ENCODE data around the gene TRAPPC2.

Gene TRAPPC2

GRCh38 chrX:13700380-13700779 lies 34.0 kb downstream of the TRAPPC2 start:
- Histone ChIP-seq H3K9me3 (ENCODE audit: control insufficient read depth, low read length) (no peaks in the 10 kb centered on the region), H3K4me3 (ENCODE audit: insufficient read depth, low read depth, low read length) (no peak overlapping the region), H3K36me3 (ENCODE audit: control insufficient read depth, insufficient read depth, low read length) (no peaks in the 10 kb centered on the region), H3K27me3 (ENCODE audit: control insufficient read depth, insufficient read depth, low read length, poor library complexity, severe bottlenecking) (no peaks in the 10 kb centered on the region), H3K4me1 (ENCODE audit: control insufficient read depth, insufficient read depth, low read length) (no peaks in the 10 kb centered on the region), H3K27ac (ENCODE audit: insufficient read depth, low read depth, low read length, poor library complexity, severe bottlenecking) (no peak overlapping the region)
- WGBS, 2 experiments, result 94 to 100% methylated on average over 4 of the region's 4 CpGs

DNA sequence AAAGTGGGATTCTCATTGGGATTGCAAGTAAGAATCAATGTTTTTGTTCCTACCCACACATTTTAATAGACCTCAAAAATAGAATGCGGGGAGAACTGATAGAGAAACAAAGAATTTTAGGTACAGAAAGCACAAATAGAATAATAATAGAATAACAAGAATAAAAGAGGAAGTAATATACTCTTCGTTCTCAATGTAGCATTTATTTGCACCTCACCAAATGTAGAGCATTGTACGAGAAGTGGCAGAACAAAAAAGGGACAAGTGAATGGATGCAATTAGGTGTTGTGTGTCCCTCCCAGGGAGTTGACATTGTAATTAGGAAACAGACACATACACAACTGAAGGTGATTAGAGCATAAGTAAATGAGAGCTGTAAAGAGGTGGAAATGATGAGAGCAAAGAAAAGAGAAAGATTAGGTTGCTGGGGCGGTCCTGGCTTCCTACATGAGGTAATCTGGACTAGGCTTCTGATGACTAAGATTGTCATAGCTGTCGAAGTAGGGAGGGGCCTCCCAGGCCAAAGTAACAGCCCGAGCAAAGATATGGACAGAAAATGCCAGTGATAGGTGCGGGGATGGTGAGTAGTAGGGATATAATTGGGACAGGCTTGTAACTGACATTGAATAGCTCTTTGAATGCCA lies 35.1 kb downstream of the TRAPPC2 start:
- Histone ChIP-seq H3K27ac (ENCODE audit: insufficient read depth, low read depth, low read length, poor library complexity, severe bottlenecking) (no peak overlapping the region), H3K4me1 (ENCODE audit: control insufficient read depth, insufficient read depth, low read length) (no peaks in the 10 kb centered on the region), H3K36me3 (ENCODE audit: control insufficient read depth, insufficient read depth, low read length) (no peaks in the 10 kb centered on the region), H3K9me3 (ENCODE audit: control insufficient read depth, low read length) (no peaks in the 10 kb centered on the region), H3K4me3 (ENCODE audit: insufficient read depth, low read depth, low read length) (no peak overlapping the region), H3K27me3 (ENCODE audit: control insufficient read depth, insufficient read depth, low read length, poor library complexity, severe bottlenecking) (no peaks in the 10 kb centered on the region)
- 86 to 87% methylated on average over 4 to 5 of the region's 7 CpGs for WGBS, 2 experiments

- Histone ChIP-seq H3K27me3 (ENCODE audit: control insufficient read depth, insufficient read depth, low read length, poor library complexity, severe bottlenecking) (no peaks in the 10 kb centered on the region), H3K9me3 (ENCODE audit: control insufficient read depth, low read length) (no peaks in the 10 kb centered on the region), H3K4me1 (ENCODE audit: control insufficient read depth, insufficient read depth, low read length) (no peaks in the 10 kb centered on the region), H3K36me3 (ENCODE audit: control insufficient read depth, insufficient read depth, low read length) (no peaks in the 10 kb centered on the region), H3K27ac (ENCODE audit: insufficient read depth, low read depth, low read length, poor library complexity, severe bottlenecking) (no peak overlapping the region), H3K4me3 (ENCODE audit: insufficient read depth, low read depth, low read length) (no peak overlapping the region)
- 80% methylated on average over 1 of the region's 1 CpG; no CpG with 5 or more reads in 1 of the 2 experiments for WGBS, 2 experiments
Measured at GRCh38 chrX:13698432-13698831, 36.0 kb downstream of the TRAPPC2 start.

- Histone ChIP-seq H3K27ac (ENCODE audit: insufficient read depth, low read depth, low read length, poor library complexity, severe bottlenecking) (no peak overlapping the region), H3K27me3 (ENCODE audit: control insufficient read depth, insufficient read depth, low read length, poor library complexity, severe bottlenecking) (no peaks in the 10 kb centered on the region), H3K36me3 (ENCODE audit: control insufficient read depth, insufficient read depth, low read length) (no peaks in the 10 kb centered on the region), H3K9me3 (ENCODE audit: control insufficient read depth, low read length) (no peaks in the 10 kb centered on the region), H3K4me3 (ENCODE audit: insufficient read depth, low read depth, low read length) (no peak overlapping the region), H3K4me1 (ENCODE audit: control insufficient read depth, insufficient read depth, low read length) (peaks cover 2% of the 10 kb centered on the region)
- WGBS, 2 experiments, result 100% methylated on average over 1 of the region's 1 CpG
Measured at GRCh38 chrX:13697976-13698375, 36.4 kb downstream of the TRAPPC2 start.

- Histone ChIP-seq H3K36me3 (ENCODE audit: control insufficient read depth, insufficient read depth, low read length) (no peaks in the 10 kb centered on the region), H3K4me1 (ENCODE audit: control insufficient read depth, insufficient read depth, low read length) (peaks cover 5% of the 10 kb centered on the region), H3K9me3 (ENCODE audit: control insufficient read depth, low read length) (no peaks in the 10 kb centered on the region), H3K27me3 (ENCODE audit: control insufficient read depth, insufficient read depth, low read length, poor library complexity, severe bottlenecking) (no peaks in the 10 kb centered on the region), H3K27ac (ENCODE audit: insufficient read depth, low read depth, low read length, poor library complexity, severe bottlenecking) (no peak overlapping the region), H3K4me3 (ENCODE audit: insufficient read depth, low read depth, low read length) (no peak overlapping the region)
- 100% methylated on average over 1 of the region's 2 CpGs; no CpG with 5 or more reads in 1 of the 2 experiments for WGBS, 2 experiments
Measured at GRCh38 chrX:13697455-13697854, 37.0 kb downstream of the TRAPPC2 start.

GRCh38 chrX:13695601-13696115 lies 38.8 kb downstream of the TRAPPC2 start:
- 98 to 99% methylated on average over 4 of the region's 4 CpGs for WGBS, 2 experiments
- H3K4me3 ChIP-seq (ENCODE audit: insufficient read depth, low read depth, low read length), result no peak overlapping the region

DNA sequence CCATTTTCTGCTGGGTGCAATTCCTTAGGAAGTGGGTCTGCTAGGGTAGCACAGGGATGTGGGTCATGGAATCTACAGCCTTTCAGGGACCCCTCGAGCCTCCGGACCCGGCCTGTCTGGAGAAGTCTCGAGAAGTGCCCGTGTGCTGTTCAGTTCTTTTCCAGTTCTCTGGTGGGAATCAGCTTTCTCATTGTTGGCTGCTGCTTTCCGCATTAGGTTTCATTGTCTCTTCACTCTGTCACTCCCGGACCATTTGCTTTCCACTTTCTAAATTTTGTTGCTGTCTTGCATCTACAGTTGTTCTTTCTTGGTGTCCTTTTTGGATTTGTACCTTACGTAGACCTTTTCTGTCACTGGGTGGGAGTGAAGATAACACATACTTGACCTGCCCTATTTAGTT lies 39.4 kb downstream of the TRAPPC2 start:
- Histone ChIP-seq H3K4me3 (ENCODE audit: insufficient read depth, low read depth, low read length) (no peak overlapping the region), H3K4me1 (ENCODE audit: control insufficient read depth, insufficient read depth, low read length) (peaks cover 5% of the 10 kb centered on the region), H3K27me3 (ENCODE audit: control insufficient read depth, insufficient read depth, low read length, poor library complexity, severe bottlenecking) (no peaks in the 10 kb centered on the region), H3K9me3 (ENCODE audit: control insufficient read depth, low read length) (no peaks in the 10 kb centered on the region), H3K36me3 (ENCODE audit: control insufficient read depth, insufficient read depth, low read length) (no peaks in the 10 kb centered on the region), H3K27ac (ENCODE audit: insufficient read depth, low read depth, low read length, poor library complexity, severe bottlenecking) (no peak overlapping the region)
- WGBS, 2 experiments, result 92 to 94% methylated on average over 8 of the region's 8 CpGs

More at GRCh38 chrX:13695601-13696115, 38.8 kb downstream of the TRAPPC2 start:
- H3K4me1 ChIP-seq (ENCODE audit: control insufficient read depth, insufficient read depth, low read length), result peaks cover 5% of the 10 kb centered on the region
- no peaks in the 10 kb centered on the region for H3K27me3 ChIP-seq (ENCODE audit: control insufficient read depth, insufficient read depth, low read length, poor library complexity, severe bottlenecking)
- no peak overlapping the region for H3K27ac ChIP-seq (ENCODE audit: insufficient read depth, low read depth, low read length, poor library complexity, severe bottlenecking)
- no peaks in the 10 kb centered on the region for H3K9me3 ChIP-seq (ENCODE audit: control insufficient read depth, low read length)
- no peaks in the 10 kb centered on the region for H3K36me3 ChIP-seq (ENCODE audit: control insufficient read depth, insufficient read depth, low read length)

DNA sequence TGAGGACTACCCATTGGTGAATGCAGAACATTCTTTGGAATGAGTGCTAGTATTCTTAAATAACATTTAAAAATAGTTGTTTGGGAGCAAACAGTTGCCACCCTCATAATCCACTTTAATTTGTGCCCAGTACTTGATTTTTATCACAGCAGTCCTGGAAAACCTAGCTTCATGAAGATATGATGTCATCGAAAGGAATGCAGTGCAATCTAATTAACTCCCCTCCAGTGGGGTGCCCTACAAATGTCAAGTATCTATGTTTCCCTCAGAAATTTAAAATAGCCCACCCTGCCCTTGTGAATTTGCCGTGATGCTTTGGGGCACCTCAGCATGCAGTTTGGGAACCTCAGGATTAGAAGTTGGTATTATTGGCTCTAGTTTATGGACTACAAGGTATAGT lies 40.1 kb downstream of the TRAPPC2 start:
- H3K27me3 ChIP-seq (ENCODE audit: control insufficient read depth, insufficient read depth, low read length, poor library complexity, severe bottlenecking), result no peaks in the 10 kb centered on the region
- no peak overlapping the region for H3K27ac ChIP-seq (ENCODE audit: insufficient read depth, low read depth, low read length, poor library complexity, severe bottlenecking)
- WGBS, 2 experiments, result 86 to 93% methylated on average over 2 of the region's 2 CpGs
- H3K9me3 ChIP-seq (ENCODE audit: control insufficient read depth, low read length), result no peaks in the 10 kb centered on the region
- no peaks in the 10 kb centered on the region for H3K36me3 ChIP-seq (ENCODE audit: control insufficient read depth, insufficient read depth, low read length)
- no peak overlapping the region for H3K4me3 ChIP-seq (ENCODE audit: insufficient read depth, low read depth, low read length)
- H3K4me1 ChIP-seq (ENCODE audit: control insufficient read depth, insufficient read depth, low read length), result peaks cover 5% of the 10 kb centered on the region

GRCh38 chrX:13693341-13693961 lies 41.0 kb downstream of the TRAPPC2 start:
- peaks cover 5% of the 10 kb centered on the region for H3K4me1 ChIP-seq (ENCODE audit: control insufficient read depth, insufficient read depth, low read length)
- no peaks in the 10 kb centered on the region for H3K9me3 ChIP-seq (ENCODE audit: control insufficient read depth, low read length)
- WGBS, 2 experiments, result 76 to 84% methylated on average over 7 of the region's 7 CpGs
- no peaks in the 10 kb centered on the region for H3K36me3 ChIP-seq (ENCODE audit: control insufficient read depth, insufficient read depth, low read length)
- no peaks in the 10 kb centered on the region for H3K27me3 ChIP-seq (ENCODE audit: control insufficient read depth, insufficient read depth, low read length, poor library complexity, severe bottlenecking)
- no peak overlapping the region for H3K4me3 ChIP-seq (ENCODE audit: insufficient read depth, low read depth, low read length)
- H3K27ac ChIP-seq (ENCODE audit: insufficient read depth, low read depth, low read length, poor library complexity, severe bottlenecking), result no peak overlapping the region

GRCh38 chrX:13692771-13693231 lies 41.6 kb downstream of the TRAPPC2 start:
- Histone ChIP-seq H3K36me3 (ENCODE audit: control insufficient read depth, insufficient read depth, low read length) (no peaks in the 10 kb centered on the region), H3K27me3 (ENCODE audit: control insufficient read depth, insufficient read depth, low read length, poor library complexity, severe bottlenecking) (peaks cover 4% of the 10 kb centered on the region), H3K4me1 (ENCODE audit: control insufficient read depth, insufficient read depth, low read length) (peaks cover 5% of the 10 kb centered on the region), H3K9me3 (ENCODE audit: control insufficient read depth, low read length) (no peaks in the 10 kb centered on the region), H3K27ac (ENCODE audit: insufficient read depth, low read depth, low read length, poor library complexity, severe bottlenecking) (no peak overlapping the region), H3K4me3 (ENCODE audit: insufficient read depth, low read depth, low read length) (no peak overlapping the region)
- WGBS, 2 experiments, result 92 to 99% methylated on average over 5 of the region's 5 CpGs

Data from ectodermal cell (in vitro differentiated cells).